Measurements from ENCODE around the gene POLR3GL.
"Not testable (repeated sequence)": the region's sequence is repeated elsewhere in the genome, so short reads cannot be mapped to it uniquely, and the experiment has no call there.

Gene POLR3GL

GRCh38 chr1:146016891-146017290 lies 52.4 kb downstream of the POLR3GL start:
- no peaks in the 10 kb centered on the region for H3K9me3 ChIP-seq (ENCODE audit: control insufficient read depth, low read length)
- H3K27me3 ChIP-seq (replicated peaks; ENCODE audit: control insufficient read depth, insufficient read depth, low read length, poor library complexity, severe bottlenecking), result peaks cover 29% of the 10 kb centered on the region
- no peak overlapping the region for H3K4me3 ChIP-seq (ENCODE audit: insufficient read depth, low read depth, low read length, poor library complexity, severe bottlenecking)
- H3K36me3 ChIP-seq (ENCODE audit: control insufficient read depth, insufficient read depth, low read length), result no peaks in the 10 kb centered on the region
- no peak for DNase-seq
- no peak overlapping the region for H3K27ac ChIP-seq (ENCODE audit: insufficient read depth, low read length, poor library complexity, severe bottlenecking)
- peaks cover 13% of the 10 kb centered on the region for H3K4me1 ChIP-seq (ENCODE audit: control insufficient read depth, insufficient read depth, low read length, poor library complexity, severe bottlenecking)

- H3K36me3 ChIP-seq (ENCODE audit: control insufficient read depth, insufficient read depth, low read length), result no peaks in the 10 kb centered on the region
- H3K9me3 ChIP-seq (ENCODE audit: control insufficient read depth, low read length), result no peaks in the 10 kb centered on the region
- H3K27me3 ChIP-seq (replicated peaks; ENCODE audit: control insufficient read depth, insufficient read depth, low read length, poor library complexity, severe bottlenecking), result peaks cover 29% of the 10 kb centered on the region
- H3K27ac ChIP-seq (ENCODE audit: insufficient read depth, low read length, poor library complexity, severe bottlenecking), result no peak overlapping the region
- peaks cover 7% of the 10 kb centered on the region for H3K4me1 ChIP-seq (ENCODE audit: control insufficient read depth, insufficient read depth, low read length, poor library complexity, severe bottlenecking)
- DNase-seq, result no peak
- H3K4me3 ChIP-seq (ENCODE audit: insufficient read depth, low read depth, low read length, poor library complexity, severe bottlenecking), result peak overlapping the region; percentile 25
Measured at GRCh38 chr1:146019231-146020057, 55.0 kb downstream of the POLR3GL start.

- no peaks in the 10 kb centered on the region for H3K9me3 ChIP-seq (ENCODE audit: control insufficient read depth, low read length)
- H3K27ac ChIP-seq (ENCODE audit: insufficient read depth, low read length, poor library complexity, severe bottlenecking), result no peak overlapping the region
- peaks cover 29% of the 10 kb centered on the region for H3K27me3 ChIP-seq (replicated peaks; ENCODE audit: control insufficient read depth, insufficient read depth, low read length, poor library complexity, severe bottlenecking)
- H3K36me3 ChIP-seq (ENCODE audit: control insufficient read depth, insufficient read depth, low read length), result no peaks in the 10 kb centered on the region
- H3K4me3 ChIP-seq (ENCODE audit: insufficient read depth, low read depth, low read length, poor library complexity, severe bottlenecking), result no peak overlapping the region
- H3K4me1 ChIP-seq (ENCODE audit: control insufficient read depth, insufficient read depth, low read length, poor library complexity, severe bottlenecking), result peaks cover 7% of the 10 kb centered on the region
- no peak for DNase-seq
Measured at GRCh38 chr1:146020058-146021049, 55.9 kb downstream of the POLR3GL start.

- peaks cover 7% of the 10 kb centered on the region for H3K4me1 ChIP-seq (ENCODE audit: control insufficient read depth, insufficient read depth, low read length, poor library complexity, severe bottlenecking)
- H3K9me3 ChIP-seq (ENCODE audit: control insufficient read depth, low read length), result no peaks in the 10 kb centered on the region
- no peak overlapping the region for H3K27ac ChIP-seq (ENCODE audit: insufficient read depth, low read length, poor library complexity, severe bottlenecking)
- no peaks in the 10 kb centered on the region for H3K36me3 ChIP-seq (ENCODE audit: control insufficient read depth, insufficient read depth, low read length)
- H3K27me3 ChIP-seq (replicated peaks; ENCODE audit: control insufficient read depth, insufficient read depth, low read length, poor library complexity, severe bottlenecking), result peaks cover 29% of the 10 kb centered on the region
- no peak for DNase-seq
- H3K4me3 ChIP-seq (ENCODE audit: insufficient read depth, low read depth, low read length, poor library complexity, severe bottlenecking), result no peak overlapping the region
Measured at GRCh38 chr1:146021050-146021445, 56.6 kb downstream of the POLR3GL start.

- peaks cover 29% of the 10 kb centered on the region for H3K27me3 ChIP-seq (replicated peaks; ENCODE audit: control insufficient read depth, insufficient read depth, low read length, poor library complexity, severe bottlenecking)
- no peak within 1 kb of the TSS for H3K4me3 ChIP-seq (ENCODE audit: insufficient read depth, low read depth, low read length, poor library complexity, severe bottlenecking)
- H3K27ac ChIP-seq (ENCODE audit: insufficient read depth, low read length, poor library complexity, severe bottlenecking), result no peak within 1 kb of the TSS
- no peak for DNase-seq
- H3K36me3 ChIP-seq (ENCODE audit: control insufficient read depth, insufficient read depth, low read length), result no peaks in the 10 kb centered on the region
- H3K9me3 ChIP-seq (ENCODE audit: control insufficient read depth, low read length), result no peaks in the 10 kb centered on the region
- H3K4me1 ChIP-seq (ENCODE audit: control insufficient read depth, insufficient read depth, low read length, poor library complexity, severe bottlenecking), result peaks cover 7% of the 10 kb centered on the region
Measured at GRCh38 chr1:146021622-146022402, 57.3 kb downstream of the POLR3GL start, which contains the start of gene HJV. Gene HJV (minus strand): TSS chr1:146021735. CDS start chr1:146020231, 1,504 bp downstream.

- Histone ChIP-seq H3K27me3 (replicated peaks; ENCODE audit: control insufficient read depth, insufficient read depth, low read length, poor library complexity, severe bottlenecking) (peaks cover 29% of the 10 kb centered on the region), H3K4me3 (ENCODE audit: insufficient read depth, low read depth, low read length, poor library complexity, severe bottlenecking) (no peak overlapping the region)
- DNase-seq, result no peak
Measured at GRCh38 chr1:146022403-146023127, 58.1 kb downstream of the POLR3GL start.

GRCh38 chr1:146025787-146026495 lies 61.5 kb downstream of the POLR3GL start:
- not testable (repeated sequence) for DNase-seq; H3K36me3 ChIP-seq (ENCODE audit: control insufficient read depth, insufficient read depth, low read length); H3K4me1 ChIP-seq (ENCODE audit: control insufficient read depth, insufficient read depth, low read length, poor library complexity, severe bottlenecking); H3K27ac ChIP-seq (ENCODE audit: insufficient read depth, low read length, poor library complexity, severe bottlenecking); H3K27me3 ChIP-seq (replicated peaks; ENCODE audit: control insufficient read depth, insufficient read depth, low read length, poor library complexity, severe bottlenecking); H3K9me3 ChIP-seq (ENCODE audit: control insufficient read depth, low read length); H3K4me3 ChIP-seq (ENCODE audit: insufficient read depth, low read depth, low read length, poor library complexity, severe bottlenecking)

More at GRCh38 chr1:146022403-146023127, 58.1 kb downstream of the POLR3GL start:
- Histone ChIP-seq H3K9me3 (ENCODE audit: control insufficient read depth, low read length) (no peaks in the 10 kb centered on the region), H3K4me1 (ENCODE audit: control insufficient read depth, insufficient read depth, low read length, poor library complexity, severe bottlenecking) (peaks cover 7% of the 10 kb centered on the region), H3K36me3 (ENCODE audit: control insufficient read depth, insufficient read depth, low read length) (no peaks in the 10 kb centered on the region), H3K27ac (ENCODE audit: insufficient read depth, low read length, poor library complexity, severe bottlenecking) (no peak overlapping the region)

- not testable (repeated sequence) for H3K4me1 ChIP-seq (ENCODE audit: control insufficient read depth, insufficient read depth, low read length, poor library complexity, severe bottlenecking); H3K4me3 ChIP-seq (ENCODE audit: insufficient read depth, low read depth, low read length, poor library complexity, severe bottlenecking); H3K27ac ChIP-seq (ENCODE audit: insufficient read depth, low read length, poor library complexity, severe bottlenecking); DNase-seq; H3K36me3 ChIP-seq (ENCODE audit: control insufficient read depth, insufficient read depth, low read length); H3K27me3 ChIP-seq (replicated peaks; ENCODE audit: control insufficient read depth, insufficient read depth, low read length, poor library complexity, severe bottlenecking); H3K9me3 ChIP-seq (ENCODE audit: control insufficient read depth, low read length)
Measured at GRCh38 chr1:146026650-146027049, 62.2 kb downstream of the POLR3GL start.

Measured in effector memory CD4-positive, alpha-beta T cell (primary cell).